ENCODE measurements around the gene PDE6A.
A peak's percentile ranks its signal among the peaks of the same experiment; 100 is the strongest.

The PDE6A gene

DNA sequence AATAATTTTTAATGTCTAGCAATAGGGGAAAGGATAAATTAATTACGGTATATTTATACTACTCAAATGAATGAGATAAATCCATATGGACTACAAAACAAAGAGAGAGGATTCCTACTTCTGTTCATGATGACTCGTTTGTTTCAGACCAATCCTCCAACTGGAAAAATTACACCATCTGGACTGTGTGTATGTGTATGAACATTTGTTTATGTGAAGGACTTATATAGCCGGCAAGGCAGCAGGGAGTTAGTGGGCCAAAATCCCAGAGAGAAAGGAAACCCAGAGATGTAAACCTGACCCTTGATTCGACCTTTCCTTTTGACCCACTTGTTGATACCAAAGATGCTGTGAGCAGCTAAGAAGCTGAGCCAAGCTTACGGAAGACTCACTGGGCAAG, 20.1 kb downstream of the PDE6A start:
- no peak for DNase-seq

DNA sequence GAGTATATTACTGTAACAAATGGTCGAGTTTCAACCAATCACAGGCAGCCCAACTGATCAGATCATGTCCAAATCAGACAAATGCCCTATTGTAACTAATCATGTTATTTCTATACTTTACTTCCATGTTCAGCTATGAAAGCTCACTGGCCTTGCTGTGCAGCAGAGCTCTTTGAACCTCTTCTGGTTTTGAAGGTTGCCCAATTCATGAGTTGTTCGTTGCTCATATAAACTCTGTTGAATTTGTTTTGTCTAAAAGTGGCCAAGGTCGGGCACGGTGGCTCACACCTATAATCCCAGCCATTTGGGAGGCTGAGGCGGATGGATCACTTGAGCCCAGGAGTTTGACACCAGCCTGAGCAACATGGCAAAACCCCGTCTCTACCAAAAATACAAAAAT, 21.6 kb downstream of the PDE6A start:
- DNase-seq: no peak

- DNase-seq: no peak
These were observed 23.0 kb downstream of the PDE6A start for GRCh38 chr5:149921597-149921996.

DNA sequence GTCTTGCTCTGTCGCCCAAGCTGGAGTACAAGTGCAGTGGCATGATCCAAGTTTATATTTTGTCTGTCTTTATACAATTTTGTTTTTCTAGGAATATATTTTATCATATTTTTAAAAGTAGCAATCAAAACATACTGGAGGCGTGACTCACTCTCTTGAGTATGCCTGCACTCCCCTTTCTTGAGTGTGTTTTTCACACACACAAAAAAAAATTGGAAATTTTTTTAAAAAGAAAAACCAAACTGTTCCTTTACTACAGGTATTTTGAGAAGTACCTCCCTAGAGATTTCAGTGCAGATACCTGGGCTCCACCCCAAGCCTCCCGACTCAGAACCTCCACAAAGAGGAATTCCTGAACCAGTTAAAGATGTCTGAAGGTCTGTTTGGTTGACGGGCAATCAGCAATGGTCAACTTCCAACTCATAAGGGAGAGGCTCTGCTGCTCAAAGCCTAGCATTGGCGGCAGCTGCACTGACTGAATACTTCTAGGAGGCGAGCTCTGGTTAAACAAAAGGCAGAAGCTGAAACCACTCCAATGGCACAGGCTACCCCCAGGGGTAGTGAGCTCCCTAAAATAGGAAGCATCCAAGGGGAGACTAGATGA, 27.4 kb downstream of the PDE6A start:
- DNase-seq: no peak

DNA sequence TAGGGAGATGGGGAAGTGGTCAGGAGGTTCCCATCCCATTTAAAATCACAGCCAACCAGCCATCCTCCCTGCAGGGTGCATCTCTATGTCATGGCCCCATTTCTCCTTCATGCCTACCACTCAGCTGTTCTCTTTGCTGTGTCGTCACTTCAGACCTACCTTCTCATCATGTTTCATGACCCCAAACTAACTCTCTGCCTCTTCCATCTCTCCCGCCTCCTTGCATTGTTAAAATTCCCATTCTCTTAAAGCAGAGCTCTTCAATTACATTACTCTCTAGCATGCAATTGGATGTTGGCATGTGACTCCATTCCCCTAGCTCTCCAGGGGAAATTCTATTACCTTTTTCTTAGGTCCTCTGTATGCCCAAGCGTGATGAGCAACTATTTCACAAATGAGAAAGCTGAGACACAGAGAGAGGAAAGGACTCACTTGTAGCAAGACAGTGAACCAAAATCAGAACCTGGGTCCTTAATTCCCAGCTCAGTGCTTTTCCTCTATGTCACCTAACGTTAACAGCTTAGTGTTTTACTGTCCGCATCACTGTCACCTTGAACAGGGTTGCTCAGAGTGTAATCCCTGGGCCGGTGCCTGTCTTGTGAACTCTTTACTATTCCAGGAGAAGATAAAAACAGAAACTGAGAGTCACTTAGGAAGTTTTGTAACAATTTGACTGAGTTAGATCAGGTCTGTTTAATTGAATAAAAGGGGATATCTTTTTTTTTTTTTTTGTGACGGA, 28.1 kb downstream of the PDE6A start:
- no peak for DNase-seq

GRCh38 chr5:149915392-149916260, 29.0 kb downstream of the PDE6A start:
- DNase-seq: no peak

DNA sequence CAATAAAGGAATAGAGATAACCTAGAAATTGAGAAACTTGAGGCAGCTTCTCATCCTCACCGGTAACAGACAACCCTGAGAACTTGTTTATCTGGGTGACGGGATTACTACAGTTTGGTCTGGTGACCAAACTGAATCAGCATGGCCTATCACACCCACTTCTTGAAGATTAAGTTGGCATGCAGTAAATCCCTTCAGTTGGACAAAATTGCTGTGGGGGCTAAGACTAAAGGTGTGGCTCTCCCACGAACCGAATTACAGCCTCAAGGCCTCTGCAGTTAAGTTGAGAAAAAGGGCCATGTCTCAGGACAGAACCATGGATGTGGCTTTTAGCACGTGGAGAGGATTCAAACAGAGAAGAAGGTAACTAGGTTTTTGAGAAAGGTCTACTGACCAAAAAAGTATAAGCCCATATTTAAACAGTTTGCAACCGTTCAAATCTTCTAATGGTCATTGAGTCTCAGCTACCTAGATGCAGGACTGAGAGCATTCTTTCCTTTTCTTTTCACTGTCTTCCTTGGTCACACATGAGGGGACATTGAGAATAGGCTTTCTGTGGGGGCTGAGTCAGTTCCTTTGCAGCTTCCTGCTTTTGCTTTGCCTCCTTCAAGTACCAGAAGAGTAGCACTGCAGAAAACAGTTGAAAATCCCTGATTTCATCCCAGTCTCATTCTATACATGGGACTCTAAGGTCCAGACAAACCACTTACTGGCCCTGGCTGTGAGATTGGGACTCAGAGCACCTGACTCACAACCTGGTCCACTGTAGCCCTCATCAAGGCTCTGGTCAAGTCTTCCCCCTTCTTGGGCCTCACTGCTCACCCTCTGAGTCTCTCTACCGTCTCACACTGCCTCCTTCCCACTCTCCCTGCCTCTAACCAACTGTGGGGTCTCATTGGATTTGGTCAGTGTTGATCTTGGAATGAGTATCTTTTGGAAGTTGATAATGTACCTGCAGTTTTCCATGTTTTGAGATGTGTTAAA, 30.9 kb downstream of the PDE6A start:
- peak; percentile 92 for DNase-seq

DNA sequence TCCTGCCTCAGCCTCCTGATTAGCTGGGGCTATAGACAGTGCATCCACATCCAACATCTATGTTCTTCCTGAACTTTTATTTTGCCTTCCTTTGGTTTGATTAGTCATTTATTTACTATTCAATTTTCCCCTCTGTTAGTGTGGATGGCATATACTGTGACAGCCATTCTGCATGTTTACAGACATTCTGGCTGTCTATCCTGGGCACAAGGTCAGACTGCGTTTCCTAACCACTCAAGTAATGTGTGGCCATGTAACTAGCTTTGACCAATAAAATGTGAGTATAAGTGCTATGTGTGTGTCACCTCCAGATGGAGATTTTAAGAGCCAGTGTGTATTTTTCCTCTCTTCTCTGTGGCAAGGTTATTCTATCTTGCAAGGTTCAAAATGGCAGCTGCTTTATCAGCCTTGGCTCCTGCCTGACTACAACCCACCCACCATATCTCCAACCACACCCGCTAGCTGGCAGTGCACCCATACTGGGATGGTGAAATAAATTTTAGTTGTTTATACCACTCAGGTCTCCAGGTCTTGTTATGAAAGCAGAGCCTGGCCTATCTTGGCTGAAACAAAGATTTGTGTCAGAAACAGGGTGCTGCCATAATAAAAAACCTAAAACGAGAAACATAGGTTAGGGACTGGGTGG, 32.2 kb downstream of the PDE6A start:
- DNase-seq: peak; percentile 88

DNA sequence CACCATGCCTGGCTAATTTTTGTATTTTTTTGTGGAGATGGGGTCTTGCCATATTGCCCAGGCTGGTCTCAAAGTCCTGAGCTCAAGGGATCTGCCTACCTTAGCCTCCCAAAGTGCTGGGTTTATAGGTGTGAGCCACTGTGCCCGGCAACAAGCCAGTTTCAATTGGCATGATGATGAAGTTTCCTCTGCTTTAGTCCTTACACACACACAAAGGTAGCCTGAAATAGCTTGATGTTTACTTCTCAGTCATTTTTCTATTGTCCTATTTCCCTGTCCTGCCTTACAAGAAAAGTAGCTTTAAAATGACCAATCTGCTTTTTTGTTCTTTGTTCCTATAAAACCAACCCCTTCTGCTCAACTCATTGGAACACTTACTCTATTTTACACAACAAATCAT, 33.6 kb downstream of the PDE6A start:
- DNase-seq: no peak

DNA sequence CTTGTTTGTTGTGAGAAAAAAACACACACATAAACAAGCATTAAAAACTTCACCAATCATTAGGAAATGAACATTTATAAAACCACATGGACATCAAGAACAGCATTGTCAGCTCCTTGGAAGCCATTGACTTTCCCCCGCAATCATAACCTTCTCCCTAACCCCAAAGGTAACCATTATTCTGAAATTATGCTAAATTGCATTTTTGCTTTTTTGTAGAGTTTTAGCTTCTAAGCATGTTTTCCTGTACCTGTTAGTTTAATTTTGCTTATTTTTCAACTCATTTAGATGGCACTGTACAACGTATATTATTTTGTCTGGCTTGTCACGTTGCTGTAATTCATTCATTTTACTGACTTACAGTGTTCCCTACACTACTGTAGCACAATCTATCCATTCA, 36.8 kb downstream of the PDE6A start:
- no peak for DNase-seq

DNA sequence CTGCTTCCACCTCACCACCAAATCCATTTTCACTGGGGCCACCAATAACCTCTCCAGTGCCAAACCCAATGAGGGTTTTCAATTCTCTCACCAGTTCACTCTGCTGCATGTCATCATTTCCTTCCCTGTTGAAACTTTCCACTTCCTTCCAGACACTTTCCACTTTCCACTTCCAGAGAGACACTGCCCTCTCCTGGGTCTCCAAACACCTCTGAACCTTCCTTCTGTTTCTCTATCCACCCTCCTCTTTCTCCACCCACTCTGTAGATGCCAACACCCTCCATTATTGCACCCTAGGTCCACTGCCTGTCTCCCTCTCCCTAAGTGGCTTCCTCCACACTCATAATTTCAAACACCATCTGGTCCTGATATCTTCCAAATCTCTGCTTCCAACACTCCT, 39.6 kb downstream of the PDE6A start:
- DNase-seq: no peak

DNA sequence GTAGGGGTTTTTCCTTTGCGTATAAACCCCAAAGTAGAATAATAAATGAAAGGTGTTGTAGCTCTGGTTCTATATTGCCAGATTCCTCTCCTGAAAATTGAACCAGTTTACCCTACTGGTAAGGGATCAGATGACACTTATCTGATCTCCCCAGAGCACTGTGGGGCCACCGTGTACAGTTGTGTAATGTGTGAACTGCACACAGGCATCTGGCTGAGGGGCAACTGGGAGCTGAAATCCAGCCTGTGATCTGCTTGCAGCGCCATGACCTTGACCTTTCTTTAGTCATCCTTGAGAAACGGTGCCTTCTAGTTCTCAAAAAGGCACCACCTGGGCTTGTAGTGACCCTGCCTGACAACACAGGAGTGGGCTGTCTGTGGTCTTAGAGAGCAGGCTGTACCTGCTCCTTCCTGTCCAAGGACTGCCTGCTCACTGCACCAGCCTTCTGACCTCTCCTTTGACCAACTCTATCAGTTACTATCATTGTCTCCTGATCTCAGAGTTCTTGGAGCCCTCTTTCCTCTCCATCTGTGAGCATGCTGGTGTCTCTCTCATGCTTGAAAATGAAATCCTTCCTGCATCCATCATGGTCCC, 40.2 kb downstream of the PDE6A start:
- peak; percentile 53 for DNase-seq

DNA sequence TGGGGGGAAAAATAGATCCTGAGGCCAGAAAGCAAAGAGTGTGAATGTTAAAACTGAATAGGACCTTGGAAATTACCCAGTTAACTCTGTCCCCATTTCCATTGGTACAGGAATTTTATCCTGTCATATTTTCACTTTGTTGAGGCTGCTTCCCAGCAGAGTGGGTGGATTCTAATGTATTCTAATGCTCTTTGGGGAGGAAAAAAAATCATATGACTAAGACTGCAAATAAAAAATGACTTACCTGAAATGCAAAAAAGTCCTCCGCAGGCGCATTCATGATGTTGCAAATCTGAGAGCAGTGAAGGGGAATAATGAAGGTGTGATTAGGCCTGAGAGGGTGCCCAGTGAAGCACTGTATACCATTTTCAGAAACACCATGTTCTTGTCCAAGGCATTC, 41.2 kb downstream of the PDE6A start:
- DNase-seq: no peak

DNA sequence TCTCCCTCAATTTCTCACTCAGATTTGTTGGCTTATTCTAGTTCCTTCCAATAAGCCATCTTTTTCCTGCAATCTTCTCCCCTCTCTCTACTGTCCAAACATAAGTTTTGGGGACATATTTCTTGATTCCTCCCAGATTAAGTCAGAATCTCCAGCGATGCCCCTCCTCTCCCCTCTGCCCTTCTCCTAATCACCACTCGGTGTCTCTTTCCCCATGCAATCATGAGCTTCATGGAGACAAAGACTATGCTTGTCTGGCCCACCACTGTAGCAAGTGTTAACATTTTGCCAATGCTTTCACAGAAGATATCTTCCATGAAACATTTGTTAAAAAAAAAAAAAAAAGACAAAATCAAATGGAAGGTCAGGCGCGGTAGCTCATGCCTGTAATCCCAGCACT, 42.4 kb downstream of the PDE6A start:
- peak; percentile 73 for DNase-seq

- DNase-seq: peak; percentile 57
These were observed 43.1 kb downstream of the PDE6A start for GRCh38 chr5:149901511-149901910.

- no peak for DNase-seq
These were observed 44.2 kb downstream of the PDE6A start for GRCh38 chr5:149900390-149900789.

- no peak for DNase-seq
These were observed 45.8 kb downstream of the PDE6A start for GRCh38 chr5:149898811-149899210.

GRCh38 chr5:149895416-149896345, 48.9 kb downstream of the PDE6A start:
- DNase-seq: peak; percentile 72

GRCh38 chr5:149894237-149894636, 50.4 kb downstream of the PDE6A start:
- DNase-seq: no peak

DNA sequence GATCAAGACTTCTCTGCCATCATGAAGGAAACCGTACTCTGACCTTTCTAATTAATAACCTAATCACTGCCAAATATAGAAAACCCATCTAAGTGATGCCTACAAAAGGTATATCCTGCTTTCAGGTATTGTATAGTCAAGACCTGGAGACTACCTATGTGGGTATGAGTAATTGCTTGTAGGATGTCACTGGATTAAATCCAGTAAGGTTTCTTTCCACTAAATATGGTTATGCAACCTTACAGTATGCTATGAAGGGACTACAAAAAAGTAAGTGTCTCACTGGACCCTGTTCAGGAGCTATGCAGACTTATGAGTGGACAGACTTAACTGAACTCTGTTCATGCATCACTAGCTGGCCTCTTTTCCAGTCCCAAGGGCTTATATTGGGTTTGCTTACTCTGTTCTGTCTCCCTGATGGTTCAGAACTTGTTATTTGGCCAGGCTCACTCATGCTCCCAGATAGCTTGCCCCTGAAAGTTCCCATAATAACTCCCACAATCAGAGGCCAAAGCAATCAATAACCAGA, 51.1 kb downstream of the PDE6A start:
- DNase-seq: no peak

Data from hematopoietic multipotent progenitor cell treated with erythropoietin and hydrocortisone succinate and interleukin-3 and kit ligand, for 4 days (in vitro differentiated cells).